HepG2 (cell line): ENCODE results near the gene COPZ2. TPM values are rescaled to one million over a fixed set of nuclear protein-coding genes. Genes with fewer than 3 reads are reported as not detected.

Source experiments
- ATAC-seq: fragments of 200-7000 bp; cut with Tn5 transposase; 3 replicates; pipeline ENCODE4 v1.9.1; 2020; ENCODE audit warnings: mild to moderate bottlenecking, moderate library complexity
- BruUV-seq: library from RNA; stranded (reverse); fragments of 400-500 nt; replicated peaks from 2 replicates; lab custom pipeline; 2021; lab: Mats Ljungman, UMichigan
- CTCF ChIA-PET: fragments of 300-600 bp; formaldehyde crosslinking; extraction: SDS; loops from one replicate; lab custom pipeline; 2021; ENCODE audit warnings: low total read pairs, inconsistent platforms, low intra/inter-chr PET ratio; lab: Yijun Ruan, JAX
- POLR2A ChIA-PET: fragments of 350-600 bp; sonication (Branson Sonifier 250); formaldehyde crosslinking; loops from one replicate; lab custom pipeline; 2020; ENCODE audit warnings: antibody characterized with exemption, inconsistent platforms; lab: Yijun Ruan, JAX
- DNase-seq: peaks from one replicate; pipeline ENCODE4 v3.0.0-alpha.2; 2015; ENCODE audit warnings: low spot score
- FAIRE-seq: peaks from 3 replicates; lab custom pipeline; 2011; peaks lifted over from hg19 to GRCh38; lab: Jason Lieb, UNC
- H2AFZ ChIP-seq: one replicate; pipeline ENCODE4 v1.6.1; 2011; ENCODE audit warnings: low read length, inconsistent platforms
- H3K27ac ChIP-seq: fragments of 300-600 bp; 3 replicates; pipeline ENCODE4 v1.8.0; 2011; ENCODE audit warnings: mixed run types, mild to moderate bottlenecking, mixed read lengths, low read length, inconsistent platforms; ENCODE audit not compliant: insufficient read depth; ENCODE audit errors: extremely low read length
- H3K27me3 ChIP-seq, 2 experiments: fragments of 200-600 bp in 1 of 2; 2 replicates in 1 of 2; 3 replicates in 1 of 2; pipeline versions ENCODE4 v1.6.0 to v1.8.0; 2011; ENCODE audit warnings: low read length in 2 of 2, mild to moderate bottlenecking in 2 of 2, moderate library complexity in 2 of 2, inconsistent platforms in 1 of 2; ENCODE audit not compliant: insufficient read depth in 2 of 2, control insufficient read depth in 1 of 2
- H3K36me3 ChIP-seq, 2 experiments: fragments of 200-600 bp in 1 of 2; replicated peaks in 1 of 2; 2 replicates in 1 of 2; 3 replicates in 1 of 2; pipeline versions ENCODE4 v1.5.1 to v1.8.0; 2011; ENCODE audit warnings: low read length in 2 of 2, inconsistent platforms in 1 of 2; ENCODE audit not compliant: insufficient read depth in 2 of 2, control insufficient read depth in 1 of 2
- H3K4me1 ChIP-seq: 2 replicates; pipeline ENCODE4 v1.5.1; 2012; ENCODE audit warnings: low read length, inconsistent platforms; ENCODE audit not compliant: insufficient read depth
- H3K4me2 ChIP-seq: 2 replicates; pipeline ENCODE4 v1.6.0; 2011; ENCODE audit warnings: low read depth, low read length, inconsistent platforms
- H3K4me3 ChIP-seq, 3 experiments: fragments of 200-600 bp in 1 of 3; sonication (generic), shearing (Covaris generic) in 1 of 3; replicated peaks in 1 of 3; 2 replicates each; pipeline ENCODE4 v1.5.1; 2011 to 2016; ENCODE audit warnings: low read length in 3 of 3, inconsistent platforms in 2 of 3, low read depth in 2 of 3, mild to moderate bottlenecking in 2 of 3, control low read depth in 1 of 3, mixed read lengths in 1 of 3; ENCODE audit not compliant: insufficient read depth in 1 of 3
- H3K79me2 ChIP-seq: one replicate; pipeline ENCODE4 v1.6.1; 2011; ENCODE audit warnings: low read length, inconsistent platforms; ENCODE audit not compliant: insufficient read depth
- H3K9ac ChIP-seq: 2 replicates; pipeline ENCODE4 v1.6.0; 2011; ENCODE audit warnings: mild to moderate bottlenecking, low read depth, low read length, inconsistent platforms; ENCODE audit not compliant: insufficient read depth
- H3K9me3 ChIP-seq: 2 replicates; pipeline ENCODE4 v1.5.1; 2012; ENCODE audit warnings: mild to moderate bottlenecking, low read length
- H4K20me1 ChIP-seq: 2 replicates; pipeline ENCODE4 v1.6.0; 2011; ENCODE audit warnings: inconsistent platforms, mild to moderate bottlenecking, low read length, moderate library complexity; ENCODE audit not compliant: insufficient read depth
- CBFB ChIP-seq: sonication (generic); formaldehyde crosslinking; IDR thresholded peaks from 2 replicates; pipeline ENCODE4 v1.4.0; 2020; ENCODE audit warnings: missing genetic modification reagents
- CHCHD3 ChIP-seq: sonication (generic); formaldehyde crosslinking; IDR thresholded peaks from 2 replicates; pipeline ENCODE4 v1.8.0; 2022; ENCODE audit warnings: mild to moderate bottlenecking, missing genetic modification reagents, moderate library complexity
- FIP1L1 ChIP-seq: fragments of 200-400 bp; formaldehyde crosslinking; IDR thresholded peaks from 2 replicates; pipeline ENCODE4 v1.6.1; 2018; ENCODE audit warnings: low read depth, mild to moderate bottlenecking, low read length, moderate library complexity, borderline replicate concordance; ENCODE audit not compliant: insufficient read depth
- FOXA1 ChIP-seq, 2 experiments: fragments of 450-650 bp in 1 of 2; sonication (generic) in 1 of 2; formaldehyde crosslinking in 1 of 2; IDR thresholded peaks; 2 replicates each; pipeline versions ENCODE4 v1.4.0 to v1.6.1; 2016 to 2020; ENCODE audit warnings: missing genetic modification reagents in 1 of 2
- HOXD1 ChIP-seq: sonication (generic); formaldehyde crosslinking; IDR thresholded peaks from 2 replicates; pipeline ENCODE4 v1.5.0; 2020; ENCODE audit warnings: missing genetic modification reagents
- LRRFIP1 ChIP-seq: sonication (generic); formaldehyde crosslinking; conservative IDR thresholded peaks from 2 replicates; pipeline ENCODE4 v1.4.0; 2020; ENCODE audit warnings: missing genetic modification reagents
- POLR2AphosphoS2 ChIP-seq: IDR thresholded peaks from 2 replicates; pipeline ENCODE4 v1.6.1; 2011; ENCODE audit warnings: low read depth, low read length, improper control_type of control experiment
- PREB ChIP-seq: sonication (generic); formaldehyde crosslinking; IDR thresholded peaks from 2 replicates; pipeline ENCODE4 v1.4.0; 2020; ENCODE audit warnings: missing genetic modification reagents
- SAFB2 ChIP-seq: sonication (generic); formaldehyde crosslinking; IDR thresholded peaks from 2 replicates; pipeline ENCODE4 v1.5.1; 2020; ENCODE audit warnings: missing genetic modification reagents, low read depth, mild to moderate bottlenecking, borderline replicate concordance
- USF2 ChIP-seq, 2 experiments: sonication (generic) in 1 of 2; formaldehyde crosslinking in 1 of 2; IDR thresholded peaks; 2 replicates each; pipeline versions ENCODE4 v1.5.1 to v1.6.1; 2011 to 2020; ENCODE audit warnings: borderline replicate concordance in 1 of 2, low read depth in 1 of 2, low read length in 1 of 2, mild to moderate bottlenecking in 1 of 2, missing genetic modification reagents in 1 of 2, moderate library complexity in 1 of 2
- ZNF276 ChIP-seq: sonication (generic); formaldehyde crosslinking; IDR thresholded peaks from 2 replicates; pipeline ENCODE4 v1.4.0; 2020; ENCODE audit warnings: mild to moderate bottlenecking, low read depth, missing genetic modification reagents
- ZNF580 ChIP-seq: IDR thresholded peaks from 2 replicates; pipeline ENCODE4 v1.6.1; 2016; ENCODE audit warnings: low read depth, borderline replicate concordance
- WGBS: methylation state at CpG from one replicate; pipeline ENCODE4 v1.1.6; 2017; ENCODE audit warnings: low lambda C conversion rate; 5-methylcytosine and 5-hydroxymethylcytosine counted together
- in situ Hi-C: cut with HindIII; loops from 2 replicates; pipeline ENCODE4 v1.10.0; 2017; ENCODE audit warnings: low pct_unique_long_range_greater_than_20kb; ENCODE audit not compliant: extremely low pct_ligation_motif_present
- intact Hi-C: fragments of 100-400 bp; cut with micrococcal nuclease; formaldehyde crosslinking; loops from one replicate; pipeline ENCODE4 v1.10.0; 2022; ENCODE audit not compliant: unreplicated experiment
- polyA plus RNA-seq, 8 experiments: library from polyadenylated mRNA; depleted of rRNA in 3 of 8; stranded (reverse) in 7 of 8; unstranded in 1 of 8; fragments of >200 nt; fragmentation: Illumina TruSeq in 4 of 8; extraction: Trizol in 4 of 8; gene quantifications; 2 replicates each; pipeline versions ENCODE4 v1.2.1 to v1.2.3, GENCODE V29; 2011 to 2016; ENCODE audit warnings: low read depth in 4 of 8, missing spikeins in 1 of 8, mixed read lengths in 1 of 8; ENCODE audit not compliant: insufficient read depth in 1 of 8
- total RNA-seq, 5 experiments: library from RNA; depleted of rRNA; stranded (reverse); fragments of >200 nt; fragmentation: Illumina TruSeq; extraction: Trizol; gene quantifications; 2 replicates each; pipeline ENCODE4 v1.2.3, GENCODE V29; 2016; ENCODE audit warnings: low read depth in 1 of 5

Gene COPZ2
- total and polyA plus RNA-seq, 2 of the 13 experiments (the other 11 are each of a cell fraction or from before 2014, with no cell fraction given) = 0.61 to 1.5 TPM

- no peak for TF ChIP-seq PREB (CRISPR knock-in tag)
- no peak for TF ChIP-seq USF2 (IDR thresholded peaks at IDR 0.05; ENCODE audit: low read depth, low read length)
- no peak for TF ChIP-seq USF2 (CRISPR knock-in tag; IDR thresholded peaks at IDR 0.05; ENCODE audit: borderline replicate concordance)
- TF ChIP-seq FOXA1 (IDR thresholded peaks at IDR 0.05) = no peak
- TF ChIP-seq FOXA1 (CRISPR knock-in tag; IDR thresholded peaks at IDR 0.05) = no peak
- no peak for TF ChIP-seq SAFB2 (CRISPR knock-in tag)
- no peak for TF ChIP-seq POLR2AphosphoS2
Measured at GRCh38 chr17:48058393-48059124, 21.0 kb upstream of the COPZ2 start (continued).

- BruUV-seq = no TSS peak
- peaks cover 27% of the 10 kb centered on the region for H3K4me1 ChIP-seq
Measured at GRCh38 chr17:48057626-48058025, 20.0 kb upstream of the COPZ2 start.

More at GRCh38 chr17:48057626-48058025, 20.0 kb upstream of the COPZ2 start:
- H3K4me3 ChIP-seq = no peak overlapping the region
- DNase-seq = no peak
- TF ChIP-seq ZNF580 (CRISPR knock-in tag) (no peak), CHCHD3 (CRISPR knock-in tag) (no peak), LRRFIP1 (CRISPR knock-in tag) (no peak), ZNF276 (CRISPR knock-in tag) (no peak), HOXD1 (no peak), CBFB (CRISPR knock-in tag) (no peak), FIP1L1 (no peak)
- no peak overlapping the region for H3K4me2 ChIP-seq
- no peak overlapping the region for H3K9ac ChIP-seq
- H3K36me3 ChIP-seq = peaks cover 56 to 92% of the 10 kb centered on the region in 2 experiments
- FAIRE-seq = no peak
- H4K20me1 ChIP-seq = peaks cover 27% of the 10 kb centered on the region
- peaks cover 16% of the 10 kb centered on the region for H3K79me2 ChIP-seq
- intact Hi-C loops (no loop called here), in situ Hi-C loops (no loop called here)
- H3K27ac ChIP-seq = no peak overlapping the region
- H3K9me3 ChIP-seq = no peaks in the 10 kb centered on the region
- ChIA-PET POLR2A (interaction anchor here (1.6 to 3.4 kb wide), 2 partner anchors 9 to 11 kb away, joined by 7 to 29 read pairs; partner anchors contain the start of gene NFE2L1), CTCF (no interaction called here)
- ATAC-seq = no peak
- H3K27me3 ChIP-seq = no peaks in the 10 kb centered on the region
- H2AFZ ChIP-seq = no peak overlapping the region
- 91% methylated on average over 4 of the region's 4 CpGs for WGBS
